H1 (cell line): ENCODE measurements around the gene HMGA1.
"Not testable (repeated sequence)": the region's sequence is repeated elsewhere in the genome, so short reads cannot be mapped to it uniquely, and the experiment has no call there.

Experiments used
- CEBPB ChIP-seq: IDR thresholded peaks from 2 replicates; pipeline ENCODE4 v1.6.1; 2012; ENCODE audit warnings: low read depth, low read length
- CTCF ChIP-seq, 3 experiments: IDR thresholded peaks; 1 replicate in 2 of 3; 2 replicates in 1 of 3; pipeline versions ENCODE4 v1.5.1 to v1.6.1; 2011; ENCODE audit warnings: low read length in 3 of 3, mild to moderate bottlenecking in 3 of 3, inconsistent platforms in 2 of 3, low read depth in 1 of 3, moderate library complexity in 1 of 3; ENCODE audit not compliant: insufficient read depth in 1 of 3; ENCODE audit errors: control extremely low read depth in 1 of 3
- EP300 ChIP-seq, 2 experiments: IDR thresholded peaks; 1 replicate in 1 of 2; 2 replicates in 1 of 2; pipeline ENCODE4 v1.6.1; 2011 to 2012; ENCODE audit warnings: low read depth in 2 of 2, low read length in 2 of 2, mild to moderate bottlenecking in 2 of 2, borderline replicate concordance in 1 of 2, inconsistent platforms in 1 of 2, moderate library complexity in 1 of 2
- EZH2 ChIP-seq: fragments of 200-600 bp; sonication (generic); IDR thresholded peaks from 2 replicates; pipeline ENCODE4 v1.7.1; 2012; ENCODE audit warnings: low read depth, mild to moderate bottlenecking, moderate library complexity, low read length, inconsistent platforms; ENCODE audit not compliant: severe bottlenecking
- JUN ChIP-seq: IDR thresholded peaks from 2 replicates; pipeline ENCODE4 v1.6.1; 2011; ENCODE audit warnings: low read depth, mild to moderate bottlenecking, improper control_type of control experiment, low read length
- JUND ChIP-seq: IDR thresholded peaks from 2 replicates; pipeline ENCODE4 v1.6.1; 2011; ENCODE audit warnings: mild to moderate bottlenecking, improper control_type of control experiment, low read length
- MAX ChIP-seq: IDR thresholded peaks from 2 replicates; pipeline ENCODE4 v1.6.1; 2012; ENCODE audit warnings: inconsistent platforms
- POLR2A ChIP-seq, 2 experiments: IDR thresholded peaks; 1 replicate in 1 of 2; 2 replicates in 1 of 2; pipeline ENCODE4 v1.6.1; 2011; ENCODE audit warnings: low read depth in 2 of 2, low read length in 2 of 2, mild to moderate bottlenecking in 2 of 2; ENCODE audit errors: control extremely low read depth in 1 of 2
- TAF1 ChIP-seq: IDR thresholded peaks from 2 replicates; pipeline ENCODE4 v1.6.1; 2011; ENCODE audit warnings: mild to moderate bottlenecking, low read depth, low read length
- USF2 ChIP-seq: IDR thresholded peaks from 2 replicates; pipeline ENCODE4 v1.6.1; 2011; ENCODE audit warnings: low read length, improper control_type of control experiment

GRCh38 chr6:34263484-34263883 lies 26.8 kb downstream of the HMGA1 start:
- TF ChIP-seq CTCF (IDR thresholded peaks at IDR 0.05; ENCODE audit: control extremely low read depth in 1 of 3, insufficient read depth in 1 of 3, low read depth in 1 of 3, low read length in 3 of 3); CEBPB; EZH2; USF2; POLR2A (IDR thresholded peaks at IDR 0.05; ENCODE audit: control extremely low read depth in 1 of 2, low read depth in 2 of 2, low read length in 2 of 2); MAX; TAF1; JUN; EP300 (IDR thresholded peaks at IDR 0.05; ENCODE audit: borderline replicate concordance in 1 of 2, low read depth in 2 of 2, low read length in 2 of 2); JUND: not testable (repeated sequence)
